NT2/D1 (cell line): ENCODE measurements around the gene GLG1.
"Not testable (repeated sequence)": the region's sequence is repeated elsewhere in the genome, so short reads cannot be mapped to it uniquely, and the experiment has no call there.

Experiments
- DNase-seq: peaks from one replicate; pipeline ENCODE4 v3.0.0-alpha.2; 2011; ENCODE audit warnings: low read depth, low spot score
- H3K27me3 ChIP-seq: 2 replicates; pipeline ENCODE4 v1.6.0; 2011; ENCODE audit warnings: mild to moderate bottlenecking; ENCODE audit not compliant: insufficient read length, insufficient read depth
- H3K36me3 ChIP-seq: 2 replicates; pipeline ENCODE4 v1.6.1; 2011; ENCODE audit warnings: mild to moderate bottlenecking, low read length, mixed read lengths; ENCODE audit not compliant: insufficient read depth, insufficient read length
- H3K4me1 ChIP-seq: 2 replicates; pipeline ENCODE4 v1.5.1; 2011; ENCODE audit not compliant: insufficient read depth, insufficient read length
- H3K4me3 ChIP-seq: 2 replicates; pipeline ENCODE4 v1.5.1; 2011; ENCODE audit warnings: low read depth; ENCODE audit not compliant: insufficient read length
- H3K9ac ChIP-seq: 2 replicates; pipeline ENCODE4 v1.6.0; 2011; ENCODE audit warnings: low read depth; ENCODE audit not compliant: insufficient read length
- H3K9me3 ChIP-seq: 2 replicates; pipeline ENCODE4 v1.5.1; 2011; ENCODE audit warnings: mild to moderate bottlenecking, low read length; ENCODE audit not compliant: insufficient read depth
- SUZ12 ChIP-seq: IDR thresholded peaks from 2 replicates; pipeline ENCODE4 v1.6.1; 2011; ENCODE audit not compliant: insufficient read length, insufficient read depth; ENCODE audit errors: extremely low read depth
- YY1 ChIP-seq: IDR thresholded peaks from 2 replicates; pipeline ENCODE4 v1.6.1; 2011; ENCODE audit not compliant: insufficient read length, insufficient read depth
- ZNF274 ChIP-seq: IDR thresholded peaks from 2 replicates; pipeline ENCODE4 v1.6.1; 2011; ENCODE audit warnings: mild to moderate bottlenecking, low read depth, low read length

GLG1 gene

GRCh38 chr16:74448990-74449389 lies 157.9 kb downstream of the GLG1 start:
- TF ChIP-seq ZNF274 = no peak
- Histone ChIP-seq H3K4me1 (peaks cover 5% of the 10 kb centered on the region), H3K4me3 (no peak overlapping the region), H3K27me3 (no peaks in the 10 kb centered on the region), H3K36me3 (peaks cover 54% of the 10 kb centered on the region), H3K9ac (no peak overlapping the region), H3K9me3 (no peaks in the 10 kb centered on the region)
- DNase-seq = no peak

GRCh38 chr16:74447578-74447977 lies 159.3 kb downstream of the GLG1 start:
- no peaks in the 10 kb centered on the region for H3K9me3 ChIP-seq
- DNase-seq = no peak
- peaks cover 5% of the 10 kb centered on the region for H3K4me1 ChIP-seq
- H3K4me3 ChIP-seq = no peak overlapping the region
- peaks cover 46% of the 10 kb centered on the region for H3K36me3 ChIP-seq
- no peak overlapping the region for H3K9ac ChIP-seq
- H3K27me3 ChIP-seq = no peaks in the 10 kb centered on the region
- no peak for TF ChIP-seq SUZ12
- no peak for TF ChIP-seq YY1
- no peak for TF ChIP-seq ZNF274

- Histone ChIP-seq H3K4me1 (peaks cover 5% of the 10 kb centered on the region), H3K27me3 (no peaks in the 10 kb centered on the region), H3K4me3 (no peak overlapping the region), H3K36me3 (peaks cover 44% of the 10 kb centered on the region), H3K9ac (no peak overlapping the region), H3K9me3 (no peaks in the 10 kb centered on the region)
- TF ChIP-seq SUZ12 (no peak), ZNF274 (no peak), YY1 (no peak)
- no peak for DNase-seq
These were observed 160.0 kb downstream of the GLG1 start for GRCh38 chr16:74446866-74447265.

- H3K36me3 ChIP-seq = peaks cover 26% of the 10 kb centered on the region
- not testable (repeated sequence) for H3K9me3 ChIP-seq, H3K4me3 ChIP-seq, H3K4me1 ChIP-seq, H3K27me3 ChIP-seq, DNase-seq, H3K9ac ChIP-seq
These were observed 163.1 kb downstream of the GLG1 start for GRCh38 chr16:74443624-74444346.

- no peaks in the 10 kb centered on the region for H3K27me3 ChIP-seq
- no peaks in the 10 kb centered on the region for H3K9me3 ChIP-seq
- peaks cover 14% of the 10 kb centered on the region for H3K36me3 ChIP-seq
- H3K9ac ChIP-seq = no peak overlapping the region
- TF ChIP-seq SUZ12 = no peak
- TF ChIP-seq YY1 = no peak
- TF ChIP-seq ZNF274 = no peak
- DNase-seq = no peak
- H3K4me3 ChIP-seq = no peak overlapping the region
- H3K4me1 ChIP-seq = no peaks in the 10 kb centered on the region
These were observed 167.2 kb downstream of the GLG1 start for GRCh38 chr16:74439685-74440084.

- H3K36me3 ChIP-seq = peaks cover 14% of the 10 kb centered on the region
- TF ChIP-seq YY1 (no peak), ZNF274 (no peak), SUZ12 (no peak)
- no peaks in the 10 kb centered on the region for H3K9me3 ChIP-seq
These were observed 168.4 kb downstream of the GLG1 start for GRCh38 chr16:74438492-74438979.

GRCh38 chr16:74431516-74431915 lies 175.4 kb downstream of the GLG1 start:
- Histone ChIP-seq H3K9me3 (no peaks in the 10 kb centered on the region), H3K9ac (no peak overlapping the region)

More at GRCh38 chr16:74438492-74438979, 168.4 kb downstream of the GLG1 start:
- DNase-seq = no peak
- no peaks in the 10 kb centered on the region for H3K27me3 ChIP-seq
- H3K4me1 ChIP-seq = no peaks in the 10 kb centered on the region
- no peak overlapping the region for H3K4me3 ChIP-seq
- no peak overlapping the region for H3K9ac ChIP-seq

GRCh38 chr16:74430036-74430712 lies 176.7 kb downstream of the GLG1 start:
- not testable (repeated sequence) for H3K27me3 ChIP-seq, DNase-seq, H3K9ac ChIP-seq, H3K4me3 ChIP-seq, H3K4me1 ChIP-seq, H3K36me3 ChIP-seq, H3K9me3 ChIP-seq

More at GRCh38 chr16:74431516-74431915, 175.4 kb downstream of the GLG1 start:
- no peak for DNase-seq
- no peak for TF ChIP-seq ZNF274
- TF ChIP-seq SUZ12 = no peak
- TF ChIP-seq YY1 = no peak
- Histone ChIP-seq H3K27me3 (no peaks in the 10 kb centered on the region), H3K4me3 (no peak overlapping the region), H3K4me1 (no peaks in the 10 kb centered on the region), H3K36me3 (no peaks in the 10 kb centered on the region)

GRCh38 chr16:74428493-74428892 lies 178.4 kb downstream of the GLG1 start:
- not testable (repeated sequence) for DNase-seq, H3K4me1 ChIP-seq, H3K9ac ChIP-seq, H3K4me3 ChIP-seq, H3K9me3 ChIP-seq, H3K27me3 ChIP-seq, H3K36me3 ChIP-seq

- H3K4me1 ChIP-seq = not testable (repeated sequence)
These were observed 181.2 kb downstream of the GLG1 start for GRCh38 chr16:74425751-74426150.

More at GRCh38 chr16:74425751-74426150, 181.2 kb downstream of the GLG1 start:
- not testable (repeated sequence) for DNase-seq, H3K9ac ChIP-seq, H3K9me3 ChIP-seq, H3K4me3 ChIP-seq, H3K36me3 ChIP-seq, H3K27me3 ChIP-seq
